ENCODE results near the gene TBC1D24.
"Not testable (repeated sequence)": the region's sequence is repeated elsewhere in the genome, so short reads cannot be mapped to it uniquely, and the experiment has no call there.

DNA sequence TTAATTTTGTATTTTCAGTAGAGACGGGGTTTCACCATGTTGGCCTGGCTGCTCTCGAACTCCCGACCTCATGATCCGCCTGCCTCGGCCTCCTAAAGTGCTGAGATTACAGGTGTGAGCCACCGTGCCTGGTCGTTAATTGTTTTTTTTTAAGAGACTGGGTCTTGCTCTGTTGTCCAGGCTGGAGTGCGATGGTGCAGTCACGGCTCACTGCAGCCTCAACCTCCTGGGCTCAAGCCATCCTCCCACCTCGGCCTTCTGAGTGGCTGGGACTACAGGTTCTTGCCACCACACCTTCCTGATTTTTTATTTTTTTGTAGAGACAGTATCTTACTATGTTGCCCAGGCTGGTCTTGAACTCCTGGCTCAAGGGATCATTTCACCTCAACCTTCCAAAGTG is 5.1 kb downstream of the TBC1D24 start:
- TF ChIP-seq, protein P1, sequence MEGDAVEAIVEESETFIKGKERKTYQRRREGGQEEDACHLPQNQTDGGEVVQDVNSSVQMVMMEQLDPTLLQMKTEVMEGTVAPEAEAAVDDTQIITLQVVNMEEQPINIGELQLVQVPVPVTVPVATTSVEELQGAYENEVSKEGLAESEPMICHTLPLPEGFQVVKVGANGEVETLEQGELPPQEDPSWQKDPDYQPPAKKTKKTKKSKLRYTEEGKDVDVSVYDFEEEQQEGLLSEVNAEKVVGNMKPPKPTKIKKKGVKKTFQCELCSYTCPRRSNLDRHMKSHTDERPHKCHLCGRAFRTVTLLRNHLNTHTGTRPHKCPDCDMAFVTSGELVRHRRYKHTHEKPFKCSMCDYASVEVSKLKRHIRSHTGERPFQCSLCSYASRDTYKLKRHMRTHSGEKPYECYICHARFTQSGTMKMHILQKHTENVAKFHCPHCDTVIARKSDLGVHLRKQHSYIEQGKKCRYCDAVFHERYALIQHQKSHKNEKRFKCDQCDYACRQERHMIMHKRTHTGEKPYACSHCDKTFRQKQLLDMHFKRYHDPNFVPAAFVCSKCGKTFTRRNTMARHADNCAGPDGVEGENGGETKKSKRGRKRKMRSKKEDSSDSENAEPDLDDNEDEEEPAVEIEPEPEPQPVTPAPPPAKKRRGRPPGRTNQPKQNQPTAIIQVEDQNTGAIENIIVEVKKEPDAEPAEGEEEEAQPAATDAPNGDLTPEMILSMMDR (IDR thresholded peaks at IDR 0.05), result not testable (repeated sequence)
- TF ChIP-seq POLR2A (IDR thresholded peaks at IDR 0.05), result not testable (repeated sequence)
